ENCODE measurements around the gene ALDH3B1.

GRCh38 chr11:68049509-68050370 lies 39.6 kb downstream of the ALDH3B1 start:
- TF ChIP-seq EZH2 (IDR thresholded peaks at IDR 0.05; ENCODE audit: borderline replicate concordance) (no peak), EZH2phosphoT487 (IDR thresholded peaks at IDR 0.05; ENCODE audit: low read depth, severe bottlenecking, unreplicated experiment) (no peak)
- TF ChIP-seq, protein P1, sequence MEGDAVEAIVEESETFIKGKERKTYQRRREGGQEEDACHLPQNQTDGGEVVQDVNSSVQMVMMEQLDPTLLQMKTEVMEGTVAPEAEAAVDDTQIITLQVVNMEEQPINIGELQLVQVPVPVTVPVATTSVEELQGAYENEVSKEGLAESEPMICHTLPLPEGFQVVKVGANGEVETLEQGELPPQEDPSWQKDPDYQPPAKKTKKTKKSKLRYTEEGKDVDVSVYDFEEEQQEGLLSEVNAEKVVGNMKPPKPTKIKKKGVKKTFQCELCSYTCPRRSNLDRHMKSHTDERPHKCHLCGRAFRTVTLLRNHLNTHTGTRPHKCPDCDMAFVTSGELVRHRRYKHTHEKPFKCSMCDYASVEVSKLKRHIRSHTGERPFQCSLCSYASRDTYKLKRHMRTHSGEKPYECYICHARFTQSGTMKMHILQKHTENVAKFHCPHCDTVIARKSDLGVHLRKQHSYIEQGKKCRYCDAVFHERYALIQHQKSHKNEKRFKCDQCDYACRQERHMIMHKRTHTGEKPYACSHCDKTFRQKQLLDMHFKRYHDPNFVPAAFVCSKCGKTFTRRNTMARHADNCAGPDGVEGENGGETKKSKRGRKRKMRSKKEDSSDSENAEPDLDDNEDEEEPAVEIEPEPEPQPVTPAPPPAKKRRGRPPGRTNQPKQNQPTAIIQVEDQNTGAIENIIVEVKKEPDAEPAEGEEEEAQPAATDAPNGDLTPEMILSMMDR (IDR thresholded peaks at IDR 0.05; ENCODE audit: poor library complexity) = no peak

Data from hepatocyte (in vitro differentiated cells).